Stimulated activated CD8-positive, alpha-beta memory T cell treated with anti-CD3 and anti-CD28 coated beads, Interleukin-12 subunit alpha, Interleukin-12 subunit beta, amount 100 ng/mL, for 1 hour (primary cell): ENCODE data around the gene EPHA3.

Source experiments
- DNase-seq: peaks from one replicate; pipeline ENCODE4 v3.0.0-alpha.2; 2020; ENCODE audit warnings: low read depth

The EPHA3 gene

GRCh38 chr3:89363171-89363570 is 255.8 kb downstream of the EPHA3 start:
- DNase-seq, result no peak

DNA sequence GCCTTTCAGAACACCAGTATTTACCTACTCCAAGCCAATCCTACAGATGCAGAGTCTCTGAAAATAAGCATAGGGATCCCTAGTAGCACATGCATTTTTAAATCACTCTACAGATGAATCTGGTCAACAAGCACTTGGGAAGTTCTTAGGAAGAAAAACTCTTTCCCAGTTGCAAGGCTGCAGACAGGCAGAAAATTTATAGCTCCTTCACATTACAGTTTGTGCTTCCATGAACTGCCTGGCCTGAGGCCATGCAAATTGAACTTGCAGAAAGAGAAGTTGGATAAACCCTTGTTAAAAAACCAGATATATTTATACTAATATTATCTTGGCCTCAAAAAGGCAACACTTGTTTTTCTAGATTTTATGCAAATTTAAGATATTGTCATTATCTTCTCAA is 256.9 kb downstream of the EPHA3 start:
- DNase-seq, result no peak

DNA sequence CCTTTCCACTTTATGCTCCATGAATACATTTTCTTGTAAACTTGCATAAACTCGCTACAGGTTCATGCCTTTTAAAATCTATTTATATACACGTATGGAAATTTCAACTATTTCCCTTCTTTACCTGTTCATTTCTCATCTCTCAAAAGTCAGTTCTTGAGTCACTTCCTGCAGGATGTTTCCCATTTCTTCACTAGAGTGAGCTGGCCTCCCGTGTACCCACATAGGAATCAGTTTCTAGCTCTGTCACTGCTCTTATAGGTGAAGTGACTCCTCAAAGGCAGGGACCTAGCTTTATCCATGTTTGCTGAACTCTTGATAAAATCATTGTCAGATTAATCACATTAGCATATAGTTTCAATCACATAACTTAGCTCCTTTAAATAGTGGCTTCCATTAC is 259.7 kb downstream of the EPHA3 start:
- DNase-seq, result no peak

- no peak for DNase-seq
These were observed 261.4 kb downstream of the EPHA3 start for GRCh38 chr3:89368846-89369245.

- no peak for DNase-seq
These were observed 265.0 kb downstream of the EPHA3 start for GRCh38 chr3:89372456-89372855.

DNA sequence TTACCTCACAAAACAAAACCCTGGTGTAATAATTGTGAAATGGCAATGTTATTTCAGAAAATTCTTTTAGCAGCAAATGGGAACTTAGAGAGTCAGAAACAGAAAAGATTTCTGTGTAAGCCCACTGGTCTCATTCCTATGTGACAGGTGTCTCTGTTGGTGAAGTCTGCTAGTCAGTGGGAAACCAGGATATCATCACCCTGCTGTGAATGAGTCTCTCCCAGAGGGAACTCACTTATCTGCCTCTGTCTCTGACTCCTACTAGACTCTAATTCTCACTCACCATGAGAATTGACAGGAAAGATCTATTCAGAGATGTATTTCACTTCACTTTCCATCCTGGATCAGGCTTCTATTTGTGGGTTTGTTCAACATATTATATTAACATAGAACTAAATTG is 266.0 kb downstream of the EPHA3 start:
- DNase-seq, result no peak

DNA sequence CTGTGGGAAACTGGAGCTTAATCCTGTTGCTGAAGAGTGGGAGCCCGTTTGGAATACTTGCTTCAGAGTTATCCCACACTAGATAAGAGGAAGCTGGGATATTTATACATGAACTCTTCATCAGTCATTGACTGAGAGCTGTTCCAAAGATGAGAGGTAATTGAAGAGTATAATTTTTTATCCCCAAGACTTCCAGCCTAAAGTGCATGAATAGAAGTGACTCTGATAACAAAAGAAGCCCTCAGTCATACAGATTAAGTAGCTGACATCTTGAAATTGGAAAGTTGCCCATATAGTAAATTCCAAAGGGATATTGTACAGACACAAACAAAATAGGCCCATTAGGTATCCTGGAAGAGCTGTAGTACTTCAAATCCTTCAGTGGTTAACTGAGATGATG is 268.0 kb downstream of the EPHA3 start:
- no peak for DNase-seq

- DNase-seq, result no peak
These were observed 272.6 kb downstream of the EPHA3 start for GRCh38 chr3:89380016-89380415.

DNA sequence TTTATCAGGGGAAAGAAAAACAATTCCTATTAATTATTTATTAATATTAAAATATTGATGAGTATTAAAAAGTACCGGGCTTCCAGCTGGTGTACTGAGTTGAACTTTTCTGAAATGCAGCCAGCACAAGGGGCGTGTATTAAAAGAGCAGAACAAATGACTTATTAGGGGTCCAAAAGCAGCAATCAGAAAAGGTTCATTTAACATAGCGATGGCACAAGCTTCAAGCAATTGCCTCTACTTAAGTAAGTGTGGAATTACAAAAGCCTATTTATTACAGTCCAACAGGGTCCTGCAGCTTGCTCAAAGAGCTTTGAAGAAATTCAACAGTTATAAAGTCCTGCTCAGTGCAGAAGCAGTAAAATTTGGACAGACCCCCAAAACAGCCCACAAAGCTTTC is 285.6 kb downstream of the EPHA3 start:
- DNase-seq, result no peak

DNA sequence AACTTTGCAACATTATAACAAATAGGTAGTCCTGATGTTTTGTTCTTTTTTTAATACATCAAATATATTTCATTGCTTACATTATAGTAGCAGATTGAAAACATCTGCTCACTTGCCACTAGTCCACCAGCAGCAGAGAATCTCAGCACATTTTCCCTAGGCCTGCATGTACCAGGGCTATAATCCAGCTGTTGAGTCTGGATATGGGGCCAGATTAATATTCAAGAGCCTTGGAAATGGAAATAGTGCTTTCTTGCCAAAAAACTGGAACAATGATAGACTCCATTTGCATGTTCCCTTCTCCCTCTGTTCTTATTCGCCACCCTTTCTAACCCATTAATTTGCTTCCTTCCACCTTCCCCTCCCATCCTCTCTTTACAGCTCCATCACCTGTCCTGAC is 288.0 kb downstream of the EPHA3 start:
- DNase-seq, result no peak

DNA sequence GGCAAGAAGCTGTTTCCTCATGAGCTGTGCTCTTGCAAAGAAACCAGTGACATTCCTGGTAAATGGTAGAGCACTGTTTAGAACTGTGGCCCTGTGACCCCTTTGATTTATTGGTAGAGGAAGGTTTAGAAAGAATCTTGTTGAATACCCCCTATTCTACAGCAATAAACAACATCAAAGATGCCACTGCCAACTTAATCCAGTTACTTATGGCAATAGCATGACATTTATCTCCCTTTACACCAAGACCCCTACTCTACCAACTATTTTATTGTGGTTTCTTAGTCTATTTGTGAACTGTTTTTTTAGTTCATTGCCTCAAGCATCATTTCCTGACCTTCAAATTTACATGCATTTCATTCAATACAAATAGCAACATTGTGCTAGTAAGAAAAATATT is 288.6 kb downstream of the EPHA3 start:
- DNase-seq, result no peak

DNA sequence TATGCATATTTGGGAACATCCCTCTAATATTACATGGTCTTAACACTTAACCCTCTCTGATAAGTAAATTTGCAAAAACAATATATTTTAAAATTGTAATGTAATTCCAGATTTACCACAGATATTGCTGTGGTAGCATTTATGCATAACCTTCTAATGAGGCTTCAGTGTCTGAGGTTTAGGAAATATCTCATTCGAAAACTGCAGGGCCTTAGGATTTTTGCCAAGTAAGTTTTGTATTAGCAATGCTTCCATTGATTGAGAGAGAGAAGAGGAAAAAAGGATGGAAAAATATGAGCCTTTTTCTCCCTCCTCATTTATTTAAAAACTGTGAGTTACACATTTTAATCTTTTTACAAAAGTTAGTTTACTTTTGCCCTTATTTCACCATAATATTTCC is 294.6 kb downstream of the EPHA3 start:
- no peak for DNase-seq

DNA sequence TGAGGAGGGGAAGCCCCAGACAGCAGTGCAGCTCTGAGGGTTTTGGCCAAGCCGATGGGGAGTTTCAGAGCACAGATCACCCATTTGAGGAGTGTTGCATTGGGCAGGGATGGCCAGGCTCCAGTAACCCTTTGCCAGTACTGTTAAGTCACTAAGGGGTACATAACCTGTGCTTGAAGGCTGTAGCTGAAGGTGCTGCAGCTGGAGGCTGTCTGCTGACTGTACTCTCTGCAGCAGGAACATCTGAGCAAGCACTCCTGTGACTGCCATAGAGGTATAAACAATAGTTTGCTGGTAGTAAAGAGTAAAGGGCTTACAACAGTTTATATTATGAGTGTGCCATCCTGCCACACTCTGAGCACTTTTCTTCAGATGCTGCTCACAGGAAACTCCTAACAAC is 297.8 kb downstream of the EPHA3 start:
- DNase-seq, result no peak

GRCh38 chr3:89405593-89405992 is 298.2 kb downstream of the EPHA3 start:
- no peak for DNase-seq

- DNase-seq, result no peak
These were observed 303.8 kb downstream of the EPHA3 start for GRCh38 chr3:89411201-89411600.

GRCh38 chr3:89414270-89414669 is 306.8 kb downstream of the EPHA3 start:
- DNase-seq, result no peak

DNA sequence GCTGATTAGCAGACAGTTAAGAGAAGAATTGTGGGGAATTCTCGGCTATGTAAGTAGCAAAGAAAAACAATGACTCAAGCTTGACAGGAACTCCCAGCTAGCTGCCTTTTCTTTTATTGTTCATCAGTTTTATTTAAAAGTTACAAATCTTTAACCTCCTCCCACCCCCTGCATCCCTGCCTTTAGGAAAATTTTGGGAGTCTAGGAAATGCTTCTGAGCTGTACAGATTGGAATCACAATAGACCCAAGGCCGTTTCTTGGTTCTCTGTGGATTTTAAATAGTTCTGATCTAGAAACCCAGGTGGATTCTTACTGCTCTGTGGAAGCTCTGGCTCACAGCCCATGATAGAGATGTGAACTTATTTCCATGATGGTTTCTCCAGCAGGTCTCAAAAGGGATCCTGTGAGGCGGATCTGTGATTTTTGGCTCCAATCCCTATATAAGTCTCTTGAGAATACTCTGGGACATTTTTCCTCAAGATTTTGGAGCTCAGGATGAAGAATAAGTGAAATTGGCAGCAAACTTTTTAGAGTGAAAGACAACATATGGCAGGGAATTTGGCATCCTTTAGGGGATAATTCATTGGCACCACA is 312.3 kb downstream of the EPHA3 start:
- DNase-seq, result no peak

- no peak for DNase-seq
These were observed 318.6 kb downstream of the EPHA3 start for GRCh38 chr3:89426060-89426459.

GRCh38 chr3:89434621-89435380 is 327.4 kb downstream of the EPHA3 start:
- no peak for DNase-seq

DNA sequence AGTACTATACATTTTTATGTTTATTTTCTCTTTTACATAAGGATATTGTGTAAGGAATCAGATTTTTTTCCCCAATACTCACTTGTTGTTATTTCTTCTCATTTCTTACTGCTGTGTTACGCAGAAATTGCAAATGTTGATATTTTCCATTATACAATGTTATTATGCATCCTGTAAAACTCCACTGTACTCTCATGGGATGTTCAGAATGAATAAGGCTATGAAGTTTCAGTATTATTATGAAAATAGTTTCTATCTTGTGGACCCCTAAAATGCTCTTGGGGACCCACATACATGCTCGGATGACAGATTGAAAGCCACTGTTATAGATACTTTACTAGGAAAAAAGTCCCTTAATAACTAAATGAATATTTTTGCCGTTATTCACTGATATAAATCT is 329.4 kb downstream of the EPHA3 start:
- no peak for DNase-seq

GRCh38 chr3:89440386-89440785 is 333.0 kb downstream of the EPHA3 start:
- DNase-seq, result no peak

GRCh38 chr3:89441141-89441540 is 333.7 kb downstream of the EPHA3 start:
- DNase-seq, result no peak

GRCh38 chr3:89446593-89446992 is 339.2 kb downstream of the EPHA3 start:
- no peak for DNase-seq

- no peak for DNase-seq
These were observed 339.8 kb downstream of the EPHA3 start for GRCh38 chr3:89447243-89447642.
